Measurements from ENCODE around the gene RPL13.

DNA sequence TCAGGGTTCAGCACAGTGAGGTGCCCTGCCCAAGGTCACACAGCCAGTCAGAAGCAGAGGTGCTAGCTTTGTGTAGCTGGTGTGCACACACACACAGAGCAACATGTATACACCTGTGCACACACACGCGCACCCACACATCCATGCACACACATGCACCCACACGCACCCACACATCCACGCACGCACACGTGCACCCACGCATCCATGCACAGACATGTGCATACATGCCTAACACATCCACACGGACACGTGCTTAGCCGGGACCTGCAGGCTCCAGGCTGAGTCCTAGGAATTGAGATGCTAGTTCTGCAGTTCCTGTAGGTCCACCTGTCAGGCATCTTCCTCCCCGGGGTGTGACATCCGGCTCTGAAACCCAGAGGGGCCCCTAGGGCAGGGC, 39.9 kb downstream of the RPL13 start:
- TF ChIP-seq, protein P1, sequence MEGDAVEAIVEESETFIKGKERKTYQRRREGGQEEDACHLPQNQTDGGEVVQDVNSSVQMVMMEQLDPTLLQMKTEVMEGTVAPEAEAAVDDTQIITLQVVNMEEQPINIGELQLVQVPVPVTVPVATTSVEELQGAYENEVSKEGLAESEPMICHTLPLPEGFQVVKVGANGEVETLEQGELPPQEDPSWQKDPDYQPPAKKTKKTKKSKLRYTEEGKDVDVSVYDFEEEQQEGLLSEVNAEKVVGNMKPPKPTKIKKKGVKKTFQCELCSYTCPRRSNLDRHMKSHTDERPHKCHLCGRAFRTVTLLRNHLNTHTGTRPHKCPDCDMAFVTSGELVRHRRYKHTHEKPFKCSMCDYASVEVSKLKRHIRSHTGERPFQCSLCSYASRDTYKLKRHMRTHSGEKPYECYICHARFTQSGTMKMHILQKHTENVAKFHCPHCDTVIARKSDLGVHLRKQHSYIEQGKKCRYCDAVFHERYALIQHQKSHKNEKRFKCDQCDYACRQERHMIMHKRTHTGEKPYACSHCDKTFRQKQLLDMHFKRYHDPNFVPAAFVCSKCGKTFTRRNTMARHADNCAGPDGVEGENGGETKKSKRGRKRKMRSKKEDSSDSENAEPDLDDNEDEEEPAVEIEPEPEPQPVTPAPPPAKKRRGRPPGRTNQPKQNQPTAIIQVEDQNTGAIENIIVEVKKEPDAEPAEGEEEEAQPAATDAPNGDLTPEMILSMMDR (IDR thresholded peaks at IDR 0.05), result no peak
- TF ChIP-seq POLR2A (IDR thresholded peaks at IDR 0.05), result no peak

Measured in esophagus squamous epithelium (tissue), 4 donors.